GM21367 (cell line): Measurements from ENCODE around the gene TIGD3.

Source experiments
- ATAC-seq: cut with Tn5 transposase; IDR thresholded peaks from one replicate; pipeline ENCODE4 v1.9.1; 2021; ENCODE audit not compliant: unreplicated experiment

TIGD3 gene

DNA sequence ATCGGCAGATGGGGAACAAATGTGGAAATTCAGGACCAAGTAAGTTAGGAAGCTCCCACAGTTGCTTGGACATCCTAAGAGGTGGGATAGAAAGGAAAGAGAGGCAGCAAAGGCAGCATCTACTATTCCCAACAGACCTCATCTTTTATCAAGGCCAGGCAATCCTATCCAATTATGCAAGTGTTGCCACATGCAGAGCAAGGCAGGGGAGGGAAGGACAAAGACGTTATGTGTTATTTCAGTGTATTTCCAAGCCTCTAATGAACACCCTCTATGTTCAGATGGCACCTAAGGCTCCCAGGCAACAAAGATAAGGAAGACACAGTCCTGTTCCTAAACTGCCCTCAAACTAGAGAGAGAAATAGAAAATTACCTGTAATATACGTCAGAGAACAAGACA, 9.2 kb downstream of the TIGD3 start:
- ATAC-seq: no peak

DNA sequence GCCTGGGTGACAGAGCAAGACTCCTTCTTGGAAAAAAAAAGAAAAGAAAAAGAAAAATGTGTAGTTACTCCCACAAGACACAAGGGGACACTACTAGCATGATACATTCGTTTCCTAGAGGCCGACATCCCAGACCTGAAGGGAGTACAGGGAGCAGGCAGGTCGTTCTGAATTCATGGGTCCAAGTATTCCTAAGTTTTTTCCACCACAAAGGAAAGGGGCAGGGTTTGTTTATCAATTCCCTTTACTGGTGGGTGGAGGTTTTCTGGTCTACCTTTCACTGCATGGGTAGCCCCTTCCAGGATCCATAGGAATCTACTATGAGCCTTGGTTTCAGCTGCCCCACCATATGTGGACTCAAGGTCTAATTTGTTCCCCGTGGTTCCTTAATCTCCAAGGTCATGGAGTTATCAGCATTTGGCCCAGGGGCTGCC, 11.8 kb downstream of the TIGD3 start:
- no peak for ATAC-seq

DNA sequence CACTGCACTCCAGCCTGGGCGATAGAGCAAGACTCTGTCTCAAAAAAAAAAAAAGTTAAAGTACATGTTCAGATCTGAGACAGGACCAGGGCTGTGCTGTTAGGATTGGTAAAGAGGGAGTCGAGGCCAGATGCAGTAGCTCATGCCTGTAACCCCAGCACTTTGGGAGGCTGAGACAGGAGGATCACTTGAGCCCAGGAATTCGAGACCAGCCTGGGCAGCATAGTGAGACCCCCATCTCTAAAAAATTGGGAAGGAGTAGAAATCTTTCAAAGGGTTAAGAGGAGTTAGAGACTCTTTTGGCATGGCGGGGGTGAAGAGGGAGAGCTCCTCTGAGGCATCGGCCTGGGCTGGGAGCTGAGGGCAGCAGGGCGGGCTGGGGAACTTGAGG, 16.1 kb downstream of the TIGD3 start:
- no peak for ATAC-seq

DNA sequence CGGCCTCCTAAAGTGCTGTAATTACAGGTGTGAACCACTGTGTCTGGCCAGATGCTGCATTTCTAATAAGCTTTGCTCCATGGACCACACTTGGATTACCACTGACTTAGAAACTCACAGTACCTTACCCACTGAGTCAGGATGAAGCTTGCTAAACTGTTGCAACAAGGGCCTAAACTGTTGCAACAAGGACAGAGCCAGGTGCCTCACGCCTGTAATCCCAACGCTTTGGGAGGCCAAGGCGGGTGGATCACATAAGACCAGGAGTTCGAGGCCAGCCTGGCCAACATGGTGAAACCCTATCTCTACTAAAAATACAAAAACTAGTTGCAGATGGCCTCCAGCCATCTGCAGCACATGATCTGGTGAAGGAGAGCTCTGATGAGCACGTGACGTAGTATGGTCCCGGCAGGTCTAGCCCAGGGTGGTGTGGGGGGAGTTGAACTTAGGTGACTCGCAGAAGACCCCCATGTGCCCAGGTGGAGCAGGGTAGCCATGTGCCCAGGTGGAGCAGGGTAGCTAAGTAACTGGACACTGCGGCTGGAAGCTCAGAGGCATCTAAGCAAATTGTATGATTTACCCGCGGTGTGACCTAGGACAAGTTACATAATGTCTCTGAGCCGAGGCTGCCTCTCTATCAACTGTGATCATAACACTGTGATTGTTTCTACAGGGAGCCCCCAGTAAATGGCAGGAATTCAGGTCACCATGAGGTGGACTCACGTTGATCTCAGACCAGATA, 19.5 kb downstream of the TIGD3 start:
- ATAC-seq: no peak

DNA sequence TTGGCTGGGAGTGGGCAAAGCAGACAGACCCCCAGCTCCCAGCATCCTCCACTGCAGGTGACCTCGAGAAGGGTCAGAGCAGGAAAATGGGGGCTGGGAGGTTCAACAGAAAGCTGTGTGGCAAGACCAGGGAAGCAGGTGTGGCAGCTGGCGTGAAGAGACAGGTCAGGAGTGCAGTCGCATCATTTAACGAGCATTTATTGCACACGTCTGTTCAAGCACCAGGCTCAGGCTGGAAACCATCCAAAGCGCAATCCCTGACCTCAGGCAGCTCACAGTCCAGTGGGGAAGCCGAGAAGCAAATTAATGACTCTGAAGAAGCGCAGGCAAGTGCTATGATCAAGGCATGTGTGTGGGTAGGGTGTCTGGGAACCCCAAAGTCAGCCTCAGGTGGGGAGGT, 20.5 kb downstream of the TIGD3 start:
- ATAC-seq: no peak

DNA sequence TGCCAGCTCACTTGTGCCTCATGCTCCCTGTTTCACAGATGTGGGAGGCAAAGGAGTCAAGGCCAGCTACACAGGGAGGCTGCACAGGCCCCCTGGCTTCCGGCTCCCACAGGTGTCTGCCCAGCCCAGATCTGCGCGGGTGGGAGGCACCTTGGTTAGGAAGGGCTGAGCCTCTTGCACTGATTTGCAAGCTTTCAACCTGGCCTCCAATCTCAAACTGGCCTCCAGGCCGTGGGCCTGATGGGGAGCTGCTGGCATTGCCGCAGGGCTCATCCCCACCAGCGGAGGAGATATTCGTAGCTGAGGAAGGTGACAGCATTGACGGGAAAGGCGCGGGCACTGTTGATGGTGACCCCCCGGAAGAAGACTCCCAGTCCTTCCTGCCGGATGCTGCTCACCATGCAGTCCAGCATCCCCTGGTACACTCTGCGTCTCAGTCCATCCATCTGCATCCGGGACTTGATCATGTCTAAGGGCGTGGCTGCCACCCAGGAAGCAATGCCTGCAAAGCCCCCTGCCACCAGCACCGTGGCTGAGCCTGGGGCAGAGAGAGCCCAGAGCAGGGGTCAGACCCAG, 21.7 kb downstream of the TIGD3 start:
- no peak for ATAC-seq

DNA sequence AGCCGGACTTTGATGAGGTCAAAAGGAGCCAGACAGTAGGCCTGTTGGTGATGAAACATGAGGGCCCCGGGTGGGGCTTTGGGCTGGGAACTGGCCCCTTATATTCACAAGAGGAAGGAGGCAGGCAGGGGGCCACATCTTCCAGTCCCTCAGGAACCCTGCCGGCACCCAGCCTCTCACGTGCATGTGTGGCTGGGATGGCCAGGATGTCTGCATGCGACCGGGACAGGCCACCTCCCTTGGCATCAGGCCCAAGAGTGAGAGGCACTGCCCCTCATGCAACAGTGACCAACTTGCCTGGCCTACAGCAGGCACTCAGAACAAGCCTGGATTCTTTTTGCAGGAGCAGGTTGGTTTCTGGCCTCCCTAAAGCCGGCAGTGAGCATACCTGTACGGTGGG, 22.5 kb downstream of the TIGD3 start:
- ATAC-seq: no peak

DNA sequence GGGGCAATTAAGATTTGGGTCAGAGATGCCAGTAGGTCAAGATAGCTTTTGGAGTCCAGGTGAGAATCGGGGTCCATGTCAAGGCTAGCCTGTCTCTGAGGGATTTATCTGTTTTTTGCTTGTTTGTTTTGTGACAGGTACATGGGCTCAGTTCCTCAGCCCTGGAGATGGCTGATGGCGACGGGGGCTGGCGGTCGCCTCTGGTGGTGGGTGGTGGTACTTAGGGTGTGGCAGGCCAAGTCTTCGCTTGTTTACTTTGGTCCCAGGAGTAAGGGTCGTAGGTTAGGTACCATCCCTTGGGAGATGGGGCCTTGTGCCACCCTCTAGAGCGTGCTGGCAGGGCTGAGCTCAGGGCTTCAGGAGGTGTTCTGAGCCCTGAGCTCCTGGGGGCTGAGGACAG, 23.2 kb downstream of the TIGD3 start:
- ATAC-seq: no peak

DNA sequence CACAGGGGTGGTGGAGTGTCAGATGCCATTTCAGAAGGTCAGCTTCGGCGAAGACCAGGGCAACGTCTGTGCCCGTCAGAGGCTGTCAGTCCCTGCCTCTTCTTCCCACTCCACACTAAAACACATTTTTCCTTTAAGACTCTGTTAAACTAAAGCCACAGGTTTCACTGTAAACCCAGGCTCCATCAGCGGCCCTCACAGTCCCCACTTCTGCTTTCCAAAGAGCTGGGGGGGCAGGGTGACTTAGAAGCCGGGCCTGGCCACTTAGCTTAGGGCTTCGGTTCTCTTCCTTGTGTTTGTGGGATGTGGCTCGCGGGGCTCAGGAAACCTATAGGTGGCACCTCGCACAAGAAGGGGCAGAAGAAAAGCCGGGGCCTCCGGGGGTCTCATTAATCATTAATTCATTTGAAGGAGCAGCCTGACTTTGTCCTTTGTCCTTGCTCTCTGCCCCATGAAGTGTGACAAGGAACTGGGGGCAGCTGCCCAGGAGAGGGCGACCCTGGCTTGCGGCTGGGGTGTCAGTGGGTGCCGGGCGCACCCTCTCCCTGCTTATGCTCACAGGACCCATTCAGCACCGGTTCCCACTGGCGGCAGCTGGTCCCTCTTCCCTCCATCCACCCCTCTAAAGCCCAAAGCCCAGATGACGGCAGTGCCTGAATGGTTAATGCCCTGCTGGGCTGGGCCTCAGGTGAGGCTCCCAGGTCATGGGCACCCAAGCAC, 23.8 kb downstream of the TIGD3 start:
- ATAC-seq: no peak

DNA sequence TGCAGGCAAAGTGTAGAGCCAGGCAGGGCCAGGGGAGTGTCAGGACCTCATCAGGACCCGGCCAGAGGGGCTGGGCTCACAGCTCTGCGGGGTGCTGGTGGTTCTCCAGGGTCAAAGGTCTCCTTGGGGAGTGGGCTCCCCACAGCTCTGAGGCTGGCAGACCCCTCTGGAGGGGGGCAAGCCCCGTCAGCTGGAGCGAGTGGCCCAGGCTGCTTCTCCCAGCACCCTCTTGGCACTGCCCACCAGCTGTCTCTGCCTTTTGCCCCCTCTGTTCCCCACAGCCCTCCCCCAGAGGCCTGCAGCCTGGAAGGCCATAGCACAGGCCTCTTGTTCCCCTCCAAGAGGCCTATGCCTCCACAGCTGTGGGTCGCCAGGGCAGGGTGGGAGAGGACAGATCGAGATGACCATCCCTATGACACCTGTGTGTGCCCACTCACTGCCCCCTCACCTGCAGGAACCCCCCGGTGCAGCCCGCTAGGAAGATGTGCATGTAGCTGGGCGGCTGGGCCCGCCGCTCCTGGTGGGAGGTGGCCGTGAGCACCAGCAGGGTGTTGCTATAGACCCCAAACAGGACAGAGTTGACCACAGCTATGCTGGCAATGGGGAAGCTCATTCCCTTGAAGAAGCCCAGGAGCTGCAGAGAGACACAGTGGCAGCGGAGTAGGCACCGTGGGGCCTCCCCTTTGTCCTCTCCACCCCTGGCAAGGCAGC, 24.5 kb downstream of the TIGD3 start:
- no peak for ATAC-seq

DNA sequence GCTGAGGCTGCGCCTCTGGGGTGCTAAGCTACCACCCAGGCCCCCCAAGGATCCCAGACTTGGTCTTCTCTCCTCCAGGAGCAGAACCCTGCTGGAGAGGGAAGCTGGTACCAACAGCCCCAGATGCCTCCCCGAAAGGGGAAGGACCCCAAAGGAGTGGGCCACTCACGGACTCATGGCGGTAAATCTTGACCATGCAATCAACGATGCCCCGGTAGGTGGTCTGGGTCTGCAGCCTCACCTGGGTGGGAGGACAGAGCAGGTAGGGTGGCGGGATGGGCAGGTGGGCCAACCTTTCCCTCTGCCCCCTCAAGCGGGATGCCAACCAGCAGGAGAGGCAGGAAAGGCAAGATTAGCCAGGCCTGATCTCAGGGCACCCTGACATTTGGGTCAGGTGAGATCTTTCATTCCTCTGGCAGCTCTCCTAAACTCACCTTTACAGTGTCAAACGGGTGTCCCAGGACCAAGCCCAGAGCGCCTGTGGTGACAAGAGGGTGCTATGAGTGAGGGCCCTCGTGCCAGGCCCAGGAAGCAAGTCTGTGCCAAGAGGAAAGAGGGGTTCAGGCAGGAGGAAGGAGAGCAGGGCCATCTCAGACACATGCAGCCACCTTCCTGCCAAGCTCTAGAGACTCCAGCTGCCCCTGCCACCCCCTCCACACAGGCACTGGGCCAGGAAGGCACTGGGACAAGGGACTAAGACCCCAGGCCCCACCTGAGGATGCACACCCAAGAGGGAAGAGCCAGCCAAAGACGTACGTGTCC, 25.3 kb downstream of the TIGD3 start:
- no peak for ATAC-seq

DNA sequence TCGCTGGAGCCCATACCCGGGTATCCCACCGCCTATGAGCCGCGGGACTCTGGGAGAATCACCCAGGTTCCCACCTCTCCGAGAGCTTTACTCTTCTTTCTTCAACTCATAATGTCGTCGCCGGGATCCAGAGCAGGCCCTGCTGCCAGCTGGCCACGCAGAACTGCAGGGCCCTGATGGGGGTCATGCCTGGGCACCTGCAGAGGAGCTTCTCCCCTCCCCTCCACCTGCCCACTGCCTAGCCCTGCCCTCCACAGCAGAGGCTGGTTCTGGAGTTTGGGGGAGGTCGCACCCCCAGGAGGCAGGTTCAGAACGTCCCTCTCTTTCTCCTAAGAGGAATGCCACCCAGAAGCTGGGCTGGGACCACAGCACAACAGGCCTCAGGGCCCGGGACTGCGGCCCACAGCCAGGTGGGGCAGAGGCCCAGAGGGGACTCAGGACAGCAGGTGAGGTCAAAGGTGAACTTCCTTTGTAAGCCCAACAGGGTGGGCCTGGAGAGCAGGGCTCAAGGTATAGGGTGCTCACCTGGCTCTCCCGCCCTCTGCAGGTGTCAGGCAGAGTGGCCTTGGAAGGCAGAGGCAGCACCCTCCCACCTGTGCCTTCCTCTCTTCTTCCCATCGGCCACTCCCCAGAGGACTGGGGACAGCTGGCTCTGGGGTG, 26.0 kb downstream of the TIGD3 start:
- no peak for ATAC-seq

DNA sequence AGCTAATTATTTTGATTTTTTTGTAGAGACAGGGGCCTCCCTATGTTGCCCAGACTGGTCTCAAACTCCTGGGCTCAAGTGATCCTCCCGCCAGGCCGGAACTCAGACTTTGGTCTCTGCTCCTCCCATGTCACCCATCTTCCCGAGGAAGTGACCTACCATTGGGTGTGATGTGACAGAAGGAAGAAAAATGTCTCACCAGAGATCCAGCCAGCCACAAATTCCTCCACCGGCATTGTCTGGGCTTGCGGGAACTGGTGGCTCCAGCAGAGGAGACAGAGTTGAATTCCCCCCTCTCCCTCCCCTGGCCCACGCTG, 27.1 kb downstream of the TIGD3 start:
- no peak for ATAC-seq

DNA sequence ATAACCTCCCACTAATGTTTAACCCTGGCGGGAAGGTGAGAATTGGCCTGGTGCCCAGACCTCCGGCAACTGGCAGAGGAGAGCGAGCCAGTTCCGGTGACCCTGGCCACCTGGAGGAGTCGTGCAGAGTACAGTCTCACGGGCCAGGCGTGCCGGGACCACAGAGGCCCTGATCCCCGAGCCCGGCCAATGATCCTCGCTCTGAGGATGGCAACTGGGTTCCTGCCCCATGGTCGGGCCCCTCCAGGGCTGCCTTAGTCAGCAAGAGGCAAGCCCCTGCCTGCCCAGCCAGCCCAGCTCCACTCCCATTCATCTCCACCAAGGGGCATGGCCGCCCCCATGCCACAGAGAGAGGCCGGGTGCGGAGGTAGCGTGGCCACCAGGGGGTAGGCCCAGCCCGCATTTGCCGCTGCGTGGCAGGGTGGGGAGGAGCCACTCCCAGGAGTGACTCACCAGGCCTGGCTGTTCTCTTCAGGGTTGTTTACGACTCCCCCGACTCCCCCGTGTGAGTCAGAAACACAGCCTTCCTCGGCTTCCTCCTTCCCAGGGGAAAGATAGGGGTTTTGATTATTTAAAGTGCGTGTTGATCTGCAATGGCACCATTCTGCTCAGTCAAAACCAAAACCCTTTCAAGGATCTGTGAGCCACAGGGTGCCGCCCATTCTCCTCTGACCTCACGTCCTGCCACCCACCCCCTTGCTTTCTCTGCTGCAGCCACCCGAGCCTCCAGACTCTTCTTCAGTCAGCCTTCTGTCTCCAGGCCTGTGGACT, 27.7 kb downstream of the TIGD3 start, which contains the start of gene SLC25A45:
TSS of gene SLC25A45 (minus strand) at position 614 of the 771 bp plus-strand sequence. CDS start 695 bp downstream, outside the sequence.
- peak; percentile 38 for ATAC-seq

DNA sequence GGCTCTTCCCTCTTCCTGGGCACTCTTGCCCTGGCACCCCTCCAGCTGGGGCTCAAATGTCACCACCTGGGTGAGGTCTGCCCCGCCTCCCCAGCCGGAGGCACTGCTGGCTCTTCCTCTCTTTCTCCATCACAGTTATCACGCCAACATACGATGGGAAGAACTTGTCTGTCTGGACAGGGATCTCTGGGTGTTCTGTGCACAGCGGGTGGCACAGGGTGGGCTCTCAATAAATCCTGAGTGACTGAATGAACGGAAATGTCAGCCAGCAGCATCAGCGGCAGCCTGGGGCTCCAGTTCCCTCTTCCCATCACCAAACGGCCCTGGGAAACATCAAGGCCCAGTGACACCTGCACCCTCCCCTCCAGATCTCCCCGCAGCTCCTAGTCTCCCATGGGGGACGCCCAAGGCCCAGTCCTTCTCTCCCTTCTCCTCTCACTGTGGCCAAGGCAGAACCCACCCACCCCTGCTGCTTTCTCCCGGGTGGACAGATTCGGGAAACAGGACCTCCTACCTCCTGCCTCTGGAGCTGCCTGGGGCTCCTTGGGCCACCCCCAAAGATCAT, 28.3 kb downstream of the TIGD3 start:
- ATAC-seq: no peak

DNA sequence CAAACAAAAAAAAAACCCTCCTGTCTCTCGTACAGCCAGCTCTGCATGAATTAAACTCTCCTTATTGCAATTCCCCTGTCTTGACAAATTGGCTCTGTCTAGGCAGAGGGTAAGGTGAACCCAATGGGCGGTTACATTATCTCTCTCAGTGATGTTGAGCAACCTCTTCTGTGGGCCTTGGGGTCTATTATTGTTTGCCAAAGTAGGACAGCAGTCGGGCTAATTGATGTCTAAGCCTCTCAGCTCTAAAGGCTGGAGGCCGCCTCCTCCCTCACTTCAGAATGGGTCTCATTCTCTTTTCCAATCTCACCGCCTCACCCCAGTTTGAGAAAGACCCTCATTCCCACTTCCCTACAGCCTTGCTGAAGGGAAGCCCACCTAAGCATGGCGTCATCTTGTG, 29.2 kb downstream of the TIGD3 start:
- no peak for ATAC-seq

DNA sequence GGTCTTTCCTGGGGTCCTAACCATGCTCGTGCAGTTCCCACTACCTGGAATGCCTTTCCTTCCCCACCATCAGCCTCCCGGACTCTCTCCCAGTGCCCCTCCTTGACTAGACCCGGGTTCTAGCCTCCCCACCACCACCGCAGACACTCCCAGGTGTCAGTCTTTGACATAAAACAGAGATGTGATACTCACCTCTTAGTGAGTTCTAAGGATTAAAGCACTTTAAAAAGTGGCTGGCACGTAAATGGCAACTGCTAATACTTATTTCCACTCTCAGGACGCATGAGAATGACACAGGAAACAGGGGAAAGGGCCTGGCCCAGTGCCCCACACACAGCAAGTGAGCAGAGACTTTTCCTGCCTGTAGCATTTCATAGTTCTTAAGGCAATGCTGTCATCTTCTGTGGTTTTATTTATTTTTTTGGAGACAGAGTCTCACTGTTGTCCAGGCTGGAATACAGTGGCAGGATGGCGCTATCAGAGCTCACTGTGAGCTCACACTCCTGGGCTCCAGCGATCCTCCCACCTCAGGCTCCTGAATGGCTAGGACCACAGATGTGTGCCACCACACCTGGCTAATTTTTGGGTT, 29.8 kb downstream of the TIGD3 start:
- no peak for ATAC-seq

DNA sequence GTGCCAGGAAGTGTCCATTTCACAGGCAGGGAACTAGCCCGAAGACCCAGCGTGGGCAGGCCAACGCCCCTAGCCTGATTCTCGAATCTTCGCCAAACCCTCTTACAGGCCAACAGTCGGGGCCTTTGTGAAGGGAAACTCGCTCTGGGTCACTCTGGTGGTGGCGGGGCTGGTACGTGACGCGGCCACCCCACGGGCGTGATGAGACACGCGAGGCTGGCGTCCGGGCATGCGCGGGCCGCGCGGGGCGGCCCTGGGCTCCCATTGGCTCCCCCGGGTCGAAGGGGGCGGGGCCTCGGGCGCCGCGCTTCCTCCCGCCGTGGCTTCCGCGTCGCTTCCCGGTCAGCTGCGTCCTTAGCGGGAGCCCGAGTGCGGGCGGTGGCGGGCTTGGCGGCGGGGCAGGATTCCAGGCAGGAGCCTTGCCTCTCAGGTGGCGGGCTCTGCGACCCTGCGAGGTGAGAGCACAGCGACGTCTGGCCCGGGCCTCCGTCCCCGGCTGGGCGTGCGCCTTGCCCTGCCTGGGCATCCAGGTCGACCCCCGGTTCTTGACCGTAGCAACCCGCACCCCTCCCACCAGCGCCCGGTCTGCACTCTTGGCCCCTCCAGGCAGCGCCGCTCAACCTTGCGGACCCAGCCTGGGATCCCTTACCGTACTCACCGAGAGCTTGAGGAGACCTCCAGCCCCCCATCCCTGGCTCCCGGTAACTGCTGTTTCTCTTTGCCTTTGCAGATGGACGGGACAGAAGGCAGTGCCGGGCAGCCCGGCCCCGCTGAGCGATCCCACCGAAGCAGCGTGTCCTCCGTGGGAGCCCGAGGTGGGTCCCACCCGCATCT, 32.0 kb downstream of the TIGD3 start, which contains the start of gene FRMD8:
TSS of gene FRMD8 (plus strand) at position 331 of the 834 bp plus-strand sequence. CDS start at position 731, 400 bp downstream.
- ATAC-seq: no peak
